NCI-H524 treated with DMSO at 0.1 percent for 48 hours (cell line): Measurements from ENCODE around the gene INSRR.
A peak's percentile ranks its signal among the peaks of the same experiment; 100 is the strongest.

ENCODE experiments used
- DNase-seq: peaks from one replicate; lab custom pipeline; 2025; lab: John Stamatoyannopoulos, UW

INSRR gene

DNA sequence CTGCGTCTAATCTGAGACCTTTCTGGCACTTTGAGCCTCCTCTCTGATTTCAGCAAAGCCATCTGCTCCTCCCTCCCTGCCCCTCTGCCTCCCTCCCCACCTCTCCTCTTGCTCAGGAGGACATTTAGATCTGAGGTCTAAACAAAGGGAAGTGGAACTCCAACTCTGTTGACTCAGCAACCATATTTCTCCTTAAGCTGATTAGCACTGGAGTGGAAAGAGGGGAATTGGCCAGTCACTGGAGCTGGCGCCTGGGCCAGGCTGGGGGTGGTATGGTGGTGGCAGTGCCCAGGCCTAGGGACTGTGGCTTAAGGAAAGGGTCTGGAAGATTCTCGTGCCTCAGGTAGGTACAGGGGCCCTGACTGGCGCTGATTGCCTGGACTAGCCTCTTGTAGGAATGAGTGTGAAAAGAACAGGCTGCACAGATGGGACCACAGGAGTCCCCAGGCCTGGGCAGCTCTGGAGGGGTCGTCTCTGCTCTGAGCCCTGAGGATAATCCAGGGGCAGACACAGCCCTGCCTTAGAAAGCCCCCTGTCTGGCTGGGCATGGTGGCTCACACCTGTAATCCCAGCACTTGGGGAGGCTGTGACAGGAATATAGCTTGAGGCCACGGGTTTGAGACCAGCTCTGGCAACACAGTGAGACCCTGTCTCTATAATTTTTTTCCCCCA, 54.2 kb downstream of the INSRR start:
- peak; percentile 85 for DNase-seq

DNA sequence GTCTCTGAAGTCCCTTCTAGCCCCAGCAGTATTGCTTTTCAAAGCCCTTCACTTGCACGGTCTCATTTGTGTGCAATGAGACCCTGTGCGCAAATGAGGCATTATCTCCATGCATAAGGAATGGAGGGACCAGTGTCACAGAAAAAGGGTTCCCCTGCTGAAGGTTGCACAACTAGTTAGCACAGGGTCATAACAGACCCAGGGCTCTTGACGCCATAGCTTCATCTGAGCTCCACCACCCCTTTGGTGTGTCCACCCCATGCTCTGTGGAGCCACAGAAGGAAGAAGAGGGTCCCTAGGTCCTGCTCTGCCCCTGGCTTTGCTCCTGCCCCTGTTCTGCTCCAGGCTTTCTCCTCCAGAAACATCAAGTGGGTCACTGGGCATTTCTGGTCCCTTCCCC, 54.9 kb downstream of the INSRR start:
- DNase-seq: no peak

- no peak for DNase-seq
Measured at GRCh38 chr1:156803086-156803851, 55.6 kb downstream of the INSRR start.

- DNase-seq: no peak
Measured at GRCh38 chr1:156802421-156802935, 56.4 kb downstream of the INSRR start.

DNA sequence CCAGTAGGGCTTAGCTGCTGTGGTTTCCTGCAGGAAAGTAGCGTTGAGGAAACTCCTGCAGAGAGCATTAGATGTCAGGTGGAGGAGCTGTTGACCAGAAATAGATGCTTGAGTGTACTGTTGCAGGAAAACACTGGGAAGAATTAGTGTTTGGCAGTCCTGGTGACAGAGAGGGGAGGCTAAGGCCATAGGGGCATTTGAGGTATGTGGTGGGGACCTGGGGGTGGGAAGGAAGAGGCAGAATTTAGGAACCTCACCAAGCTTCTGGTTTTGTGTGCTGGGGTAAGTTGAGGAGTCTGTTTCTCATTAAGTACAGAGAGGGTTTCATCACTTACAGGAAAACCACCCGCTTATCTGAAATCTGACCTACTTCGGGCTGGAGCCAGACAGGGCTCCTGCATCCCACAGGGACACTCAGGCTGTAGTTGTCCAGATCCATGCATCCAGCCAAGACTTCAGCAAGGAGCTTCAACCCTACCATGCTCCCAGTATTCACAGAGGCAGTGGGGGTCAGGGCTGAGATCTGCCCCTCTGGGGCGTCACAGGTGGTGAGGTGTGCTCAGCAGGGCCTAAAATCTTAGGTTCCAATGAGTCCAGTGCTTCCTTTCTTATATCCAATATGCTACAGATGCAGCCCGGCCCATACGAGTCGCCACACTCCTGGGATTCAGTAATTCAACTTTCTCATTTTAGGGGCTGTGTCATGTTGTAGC, 57.4 kb downstream of the INSRR start:
- DNase-seq: no peak

DNA sequence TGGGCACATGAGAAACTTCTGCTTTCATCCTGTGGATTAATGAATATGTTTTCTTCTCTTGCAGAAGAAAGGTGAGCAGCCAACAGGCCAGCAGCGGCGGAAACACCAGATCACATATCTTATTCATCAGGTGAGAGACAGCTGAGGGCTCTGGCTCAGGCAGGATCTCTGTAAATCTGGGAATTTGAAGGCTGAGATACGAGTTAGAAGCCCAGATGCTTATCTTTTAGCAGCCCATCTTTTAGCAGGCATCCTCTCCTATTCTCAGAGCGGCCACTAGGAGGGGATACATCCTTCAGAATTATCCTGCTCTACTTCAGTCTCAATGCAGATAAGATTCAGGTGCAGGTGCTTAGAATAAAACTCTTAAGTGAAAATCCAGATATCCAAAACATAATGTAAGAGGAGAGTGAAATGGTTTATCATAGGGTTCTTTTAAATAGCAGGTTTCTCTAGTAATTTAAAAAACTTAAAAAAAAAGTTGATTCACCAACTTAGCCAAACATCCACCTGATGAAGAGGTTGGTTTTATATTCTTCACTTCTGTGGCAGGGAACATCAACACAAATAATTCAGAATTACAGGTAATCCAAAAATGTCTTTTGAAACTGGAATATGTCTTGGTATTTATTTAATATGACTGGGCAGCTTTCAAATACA, 61.6 kb downstream of the INSRR start:
- DNase-seq: no peak

DNA sequence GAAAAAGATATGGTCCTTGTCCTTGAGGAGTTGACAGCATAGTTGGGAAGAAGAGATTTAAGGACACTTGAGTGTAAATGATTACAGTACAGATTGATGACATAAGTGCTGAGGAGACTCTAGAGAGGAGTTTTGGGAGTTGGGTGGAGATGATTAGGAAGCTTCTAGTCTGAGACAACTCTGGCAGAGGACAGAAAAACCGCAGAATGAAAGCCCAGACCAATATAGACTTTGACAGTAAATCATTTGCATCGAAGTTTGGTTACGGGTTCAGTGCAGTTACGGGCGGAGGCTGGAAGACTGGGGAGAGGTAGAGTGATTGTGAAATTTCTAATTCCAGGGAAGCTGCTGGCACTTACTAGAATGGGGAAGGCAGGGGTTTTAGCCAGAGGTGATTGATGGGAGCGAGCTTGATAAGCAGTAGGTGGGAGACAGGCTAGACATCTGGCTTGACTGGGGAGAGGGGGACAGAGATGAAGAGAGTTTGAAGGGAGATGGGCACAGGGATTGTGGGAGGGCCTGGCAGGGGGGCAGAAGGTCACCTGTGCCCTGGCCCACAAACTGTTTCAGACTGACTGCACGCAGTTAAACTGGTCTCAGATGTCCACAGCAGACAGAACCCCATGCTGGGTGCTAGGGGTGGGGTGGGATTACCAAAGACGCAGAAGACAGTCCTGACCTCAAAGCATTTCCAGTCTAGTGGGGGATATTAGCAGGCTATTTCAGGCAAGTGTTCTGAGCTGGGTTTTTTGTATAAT, 62.4 kb downstream of the INSRR start:
- no peak for DNase-seq

DNA sequence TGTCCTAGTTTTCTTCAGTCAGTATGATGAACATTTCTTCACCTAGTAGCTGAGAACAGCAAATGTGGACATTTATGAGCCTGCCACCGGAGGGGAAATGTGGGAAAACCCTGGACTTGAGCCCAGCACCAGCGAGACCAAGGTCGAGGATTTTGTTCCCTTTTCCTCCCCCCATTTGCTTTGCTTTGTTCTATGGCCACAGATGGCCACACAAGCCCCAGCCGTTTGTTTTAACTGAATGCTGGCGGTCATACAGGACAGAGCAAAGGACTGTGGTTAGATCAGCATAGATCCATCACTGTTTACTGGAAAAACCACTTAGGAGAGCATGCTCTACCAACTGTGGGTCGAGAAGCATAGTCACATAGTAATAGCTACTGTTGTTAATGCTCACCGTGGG, 63.1 kb downstream of the INSRR start:
- no peak for DNase-seq

DNA sequence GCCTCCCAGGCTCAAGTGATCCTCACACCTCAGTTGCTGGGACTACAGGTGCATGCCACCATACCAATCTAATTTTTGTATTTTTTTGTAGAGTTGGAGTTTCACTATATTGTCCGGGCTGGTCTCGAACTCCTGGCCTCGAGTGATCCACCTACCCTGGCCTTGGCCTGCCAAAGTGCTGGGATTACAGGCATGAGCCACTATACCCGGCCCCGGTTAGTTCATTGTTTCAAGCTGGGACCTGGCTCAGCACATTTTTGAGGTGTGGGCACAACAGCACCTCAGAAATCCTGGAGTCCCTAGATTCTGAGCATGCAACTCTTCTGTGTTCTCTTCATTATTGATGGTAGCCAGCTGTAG, 63.6 kb downstream of the INSRR start:
- DNase-seq: no peak

- no peak for DNase-seq
Measured at GRCh38 chr1:156794506-156795373, 64.2 kb downstream of the INSRR start.
